IPS-18a (cell line): Measurements from ENCODE around the gene CPNE5.
"Not testable (repeated sequence)": the region's sequence is repeated elsewhere in the genome, so short reads cannot be mapped to it uniquely, and the experiment has no call there.

Source experiments
- H3K27ac ChIP-seq: one replicate; pipeline ENCODE4 v1.5.1; 2013; ENCODE audit warnings: low read length
- H3K27me3 ChIP-seq: one replicate; pipeline ENCODE4 v1.6.1; 2013; ENCODE audit warnings: mild to moderate bottlenecking, low read length; ENCODE audit not compliant: control insufficient read depth, insufficient read depth
- H3K36me3 ChIP-seq: one replicate; pipeline ENCODE4 v1.6.1; 2013; ENCODE audit warnings: low read depth, low read length; ENCODE audit not compliant: control insufficient read depth
- H3K4me1 ChIP-seq: one replicate; pipeline ENCODE4 v1.6.1; 2013; ENCODE audit warnings: low read depth, low read length; ENCODE audit not compliant: control insufficient read depth
- H3K4me3 ChIP-seq: one replicate; pipeline ENCODE4 v1.5.1; 2013; ENCODE audit warnings: low read length
- H3K9ac ChIP-seq: one replicate; pipeline ENCODE4 v1.6.1; 2013; ENCODE audit warnings: mild to moderate bottlenecking, low read length, moderate library complexity
- H3K9me3 ChIP-seq: one replicate; pipeline ENCODE4 v1.6.1; 2013; ENCODE audit warnings: low read depth, low read length; ENCODE audit not compliant: control insufficient read depth

CPNE5 gene

GRCh38 chr6:36817847-36818246 lies 21.4 kb downstream of the CPNE5 start:
- Histone ChIP-seq H3K27ac (no peak overlapping the region), H3K27me3 (no peaks in the 10 kb centered on the region), H3K4me1 (peaks cover 5% of the 10 kb centered on the region), H3K9me3 (no peaks in the 10 kb centered on the region), H3K36me3 (no peaks in the 10 kb centered on the region), H3K4me3 (no peak overlapping the region), H3K9ac (no peak overlapping the region)

GRCh38 chr6:36817176-36817817 lies 21.9 kb downstream of the CPNE5 start:
- no peaks in the 10 kb centered on the region for H3K9me3 ChIP-seq
- H3K27ac ChIP-seq = no peak overlapping the region
- H3K27me3 ChIP-seq = no peaks in the 10 kb centered on the region
- H3K9ac ChIP-seq = no peak overlapping the region
- no peak overlapping the region for H3K4me3 ChIP-seq
- no peaks in the 10 kb centered on the region for H3K36me3 ChIP-seq
- peaks cover 5% of the 10 kb centered on the region for H3K4me1 ChIP-seq

GRCh38 chr6:36815962-36816735 lies 23.1 kb downstream of the CPNE5 start:
- Histone ChIP-seq H3K27ac (no peak overlapping the region), H3K9ac (no peak overlapping the region), H3K4me3 (no peak overlapping the region), H3K9me3 (no peaks in the 10 kb centered on the region), H3K27me3 (no peaks in the 10 kb centered on the region), H3K36me3 (no peaks in the 10 kb centered on the region), H3K4me1 (peaks cover 5% of the 10 kb centered on the region)

GRCh38 chr6:36814249-36814648 lies 25.0 kb downstream of the CPNE5 start:
- Histone ChIP-seq H3K9me3 (no peaks in the 10 kb centered on the region), H3K9ac (no peak overlapping the region), H3K4me3 (no peak overlapping the region), H3K36me3 (no peaks in the 10 kb centered on the region), H3K27me3 (no peaks in the 10 kb centered on the region), H3K4me1 (peaks cover 5% of the 10 kb centered on the region), H3K27ac (no peak overlapping the region)

GRCh38 chr6:36813526-36813925 lies 25.7 kb downstream of the CPNE5 start:
- Histone ChIP-seq H3K4me3 (no peak overlapping the region), H3K27me3 (no peaks in the 10 kb centered on the region), H3K9me3 (no peaks in the 10 kb centered on the region), H3K9ac (no peak overlapping the region), H3K36me3 (no peaks in the 10 kb centered on the region), H3K4me1 (peaks cover 5% of the 10 kb centered on the region), H3K27ac (no peak overlapping the region)

GRCh38 chr6:36813047-36813446 lies 26.2 kb downstream of the CPNE5 start:
- not testable (repeated sequence) for H3K9ac ChIP-seq, H3K27me3 ChIP-seq, H3K36me3 ChIP-seq, H3K4me1 ChIP-seq, H3K27ac ChIP-seq, H3K4me3 ChIP-seq, H3K9me3 ChIP-seq

GRCh38 chr6:36809941-36810803 lies 29.1 kb downstream of the CPNE5 start:
- Histone ChIP-seq H3K36me3 (no peaks in the 10 kb centered on the region), H3K9ac (no peak overlapping the region), H3K4me3 (no peak overlapping the region), H3K27me3 (no peaks in the 10 kb centered on the region), H3K9me3 (no peaks in the 10 kb centered on the region), H3K4me1 (peaks cover 9% of the 10 kb centered on the region), H3K27ac (no peak overlapping the region)

- H3K9me3 ChIP-seq = no peaks in the 10 kb centered on the region
- H3K4me3 ChIP-seq = no peak overlapping the region
- H3K27ac ChIP-seq = no peak overlapping the region
- H3K36me3 ChIP-seq = no peaks in the 10 kb centered on the region
- H3K9ac ChIP-seq = no peak overlapping the region
- H3K27me3 ChIP-seq = no peaks in the 10 kb centered on the region
- peaks cover 18% of the 10 kb centered on the region for H3K4me1 ChIP-seq
These were observed 30.1 kb downstream of the CPNE5 start for GRCh38 chr6:36809156-36809555.

- Histone ChIP-seq H3K27ac (no peak overlapping the region), H3K4me1 (peaks cover 23% of the 10 kb centered on the region), H3K9ac (no peak overlapping the region), H3K36me3 (no peaks in the 10 kb centered on the region), H3K27me3 (no peaks in the 10 kb centered on the region), H3K4me3 (no peak overlapping the region), H3K9me3 (no peaks in the 10 kb centered on the region)
These were observed 30.6 kb downstream of the CPNE5 start for GRCh38 chr6:36808634-36809033.

GRCh38 chr6:36807750-36808149 lies 31.5 kb downstream of the CPNE5 start:
- no peak overlapping the region for H3K9ac ChIP-seq
- no peak overlapping the region for H3K27ac ChIP-seq
- no peak overlapping the region for H3K4me3 ChIP-seq
- no peaks in the 10 kb centered on the region for H3K9me3 ChIP-seq
- no peaks in the 10 kb centered on the region for H3K36me3 ChIP-seq
- no peaks in the 10 kb centered on the region for H3K27me3 ChIP-seq
- H3K4me1 ChIP-seq = peaks cover 24% of the 10 kb centered on the region

- no peaks in the 10 kb centered on the region for H3K27me3 ChIP-seq
- no peak overlapping the region for H3K4me3 ChIP-seq
- no peak overlapping the region for H3K27ac ChIP-seq
- no peaks in the 10 kb centered on the region for H3K36me3 ChIP-seq
- no peaks in the 10 kb centered on the region for H3K9me3 ChIP-seq
- no peak overlapping the region for H3K9ac ChIP-seq
- peaks cover 24% of the 10 kb centered on the region for H3K4me1 ChIP-seq
These were observed 32.1 kb downstream of the CPNE5 start for GRCh38 chr6:36807143-36807542.
